ENCODE data around the gene SUGCT.

The SUGCT gene

DNA sequence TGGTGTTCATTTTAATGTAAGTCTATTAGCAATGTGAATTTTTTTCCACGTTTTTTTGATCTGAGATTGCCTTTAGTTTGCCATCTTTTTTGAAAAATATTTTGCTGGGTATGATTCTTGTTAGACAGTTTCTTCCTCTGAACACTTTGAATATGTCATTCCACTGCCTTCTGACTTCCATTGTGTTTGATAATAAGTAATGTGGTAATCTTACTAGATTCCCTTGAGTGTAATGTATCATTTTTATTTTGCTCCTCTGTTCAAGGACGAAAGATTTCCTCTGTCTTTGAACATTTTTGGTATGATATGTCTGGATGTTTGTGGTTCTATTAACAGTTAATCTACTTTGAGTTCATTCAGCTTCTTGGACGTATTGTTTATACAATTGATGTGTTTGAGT is 371.4 kb downstream of the SUGCT start:
- no peaks in the 10 kb centered on the region for H3K4me1 ChIP-seq (ENCODE audit: low read length)
- no peaks in the 10 kb centered on the region for H3K27me3 ChIP-seq (replicated peaks; ENCODE audit: insufficient read depth, low read length)
- no peak overlapping the region for H3K27ac ChIP-seq (ENCODE audit: low read length)
- no peak overlapping the region for H2AFZ ChIP-seq (ENCODE audit: low read length)
- no peak for DNase-seq
- H3K4me2 ChIP-seq (ENCODE audit: low read depth, low read length), result no peak overlapping the region
- H3K36me3 ChIP-seq (replicated peaks; ENCODE audit: insufficient read depth, low read length), result no peaks in the 10 kb centered on the region
- no peak overlapping the region for H3K4me3 ChIP-seq (ENCODE audit: low read length)
- TF ChIP-seq, protein P1, sequence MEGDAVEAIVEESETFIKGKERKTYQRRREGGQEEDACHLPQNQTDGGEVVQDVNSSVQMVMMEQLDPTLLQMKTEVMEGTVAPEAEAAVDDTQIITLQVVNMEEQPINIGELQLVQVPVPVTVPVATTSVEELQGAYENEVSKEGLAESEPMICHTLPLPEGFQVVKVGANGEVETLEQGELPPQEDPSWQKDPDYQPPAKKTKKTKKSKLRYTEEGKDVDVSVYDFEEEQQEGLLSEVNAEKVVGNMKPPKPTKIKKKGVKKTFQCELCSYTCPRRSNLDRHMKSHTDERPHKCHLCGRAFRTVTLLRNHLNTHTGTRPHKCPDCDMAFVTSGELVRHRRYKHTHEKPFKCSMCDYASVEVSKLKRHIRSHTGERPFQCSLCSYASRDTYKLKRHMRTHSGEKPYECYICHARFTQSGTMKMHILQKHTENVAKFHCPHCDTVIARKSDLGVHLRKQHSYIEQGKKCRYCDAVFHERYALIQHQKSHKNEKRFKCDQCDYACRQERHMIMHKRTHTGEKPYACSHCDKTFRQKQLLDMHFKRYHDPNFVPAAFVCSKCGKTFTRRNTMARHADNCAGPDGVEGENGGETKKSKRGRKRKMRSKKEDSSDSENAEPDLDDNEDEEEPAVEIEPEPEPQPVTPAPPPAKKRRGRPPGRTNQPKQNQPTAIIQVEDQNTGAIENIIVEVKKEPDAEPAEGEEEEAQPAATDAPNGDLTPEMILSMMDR (IDR thresholded peaks at IDR 0.05; ENCODE audit: low read length), result no peak
- TF ChIP-seq EZH2 (optimal IDR thresholded peaks at IDR 0.05; ENCODE audit: low read depth, low read length), result no peak
- no peak for TF ChIP-seq EZH2phosphoT487 (IDR thresholded peaks at IDR 0.05; ENCODE audit: low read length)
- no peaks in the 10 kb centered on the region for H4K20me1 ChIP-seq (ENCODE audit: insufficient read depth, low read length)
- no peaks in the 10 kb centered on the region for H3K79me2 ChIP-seq (ENCODE audit: low read length)
- no peak overlapping the region for H3K9ac ChIP-seq (ENCODE audit: low read length)
- no peaks in the 10 kb centered on the region for H3K9me2 ChIP-seq (replicated peaks; ENCODE audit: insufficient read depth, low read length)
- no peaks in the 10 kb centered on the region for H3K9me3 ChIP-seq (replicated peaks; ENCODE audit: insufficient read depth, low read length)
- H3F3A ChIP-seq (ENCODE audit: insufficient read depth, low read length), result no peaks in the 10 kb centered on the region

DNA sequence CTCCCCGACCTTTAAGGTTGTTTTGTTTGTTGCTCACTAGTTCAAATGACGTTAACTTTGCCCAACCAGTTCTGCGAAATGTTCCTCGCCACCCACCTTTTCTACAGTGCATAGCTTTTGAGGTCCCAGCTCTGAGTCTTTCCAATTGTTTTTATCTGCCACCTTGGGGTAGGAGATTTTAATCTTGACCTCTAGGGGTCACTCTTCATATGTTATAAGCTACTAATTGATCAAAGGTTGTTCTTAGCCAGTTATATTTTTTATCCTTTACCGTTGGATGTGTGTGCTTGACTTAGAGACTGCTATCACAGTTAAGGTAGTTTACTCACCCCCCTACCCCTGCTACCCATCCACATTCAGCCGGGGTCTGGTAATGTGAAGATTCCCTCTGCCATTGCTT is 372.4 kb downstream of the SUGCT start:
- no peak overlapping the region for H3K9ac ChIP-seq (ENCODE audit: low read length)
- H4K20me1 ChIP-seq (ENCODE audit: insufficient read depth, low read length), result no peaks in the 10 kb centered on the region
- no peaks in the 10 kb centered on the region for H3K9me2 ChIP-seq (replicated peaks; ENCODE audit: insufficient read depth, low read length)
- no peak overlapping the region for H2AFZ ChIP-seq (ENCODE audit: low read length)
- no peaks in the 10 kb centered on the region for H3K36me3 ChIP-seq (replicated peaks; ENCODE audit: insufficient read depth, low read length)
- no peaks in the 10 kb centered on the region for H3K4me1 ChIP-seq (ENCODE audit: low read length)
- no peaks in the 10 kb centered on the region for H3K27me3 ChIP-seq (replicated peaks; ENCODE audit: insufficient read depth, low read length)
- H3K4me2 ChIP-seq (ENCODE audit: low read depth, low read length), result no peak overlapping the region
- H3K79me2 ChIP-seq (ENCODE audit: low read length), result no peaks in the 10 kb centered on the region
- peak; percentile 18 for DNase-seq
- H3K4me3 ChIP-seq (ENCODE audit: low read length), result no peak overlapping the region
- H3K27ac ChIP-seq (ENCODE audit: low read length), result no peak overlapping the region
- TF ChIP-seq EZH2 (optimal IDR thresholded peaks at IDR 0.05; ENCODE audit: low read depth, low read length), result no peak
- no peak for TF ChIP-seq EZH2phosphoT487 (IDR thresholded peaks at IDR 0.05; ENCODE audit: low read length)
- TF ChIP-seq, protein P1 (IDR thresholded peaks at IDR 0.05; ENCODE audit: low read length), result peak; percentile 46
- H3K9me3 ChIP-seq (replicated peaks; ENCODE audit: insufficient read depth, low read length), result no peaks in the 10 kb centered on the region
- H3F3A ChIP-seq (ENCODE audit: insufficient read depth, low read length), result no peaks in the 10 kb centered on the region

DNA sequence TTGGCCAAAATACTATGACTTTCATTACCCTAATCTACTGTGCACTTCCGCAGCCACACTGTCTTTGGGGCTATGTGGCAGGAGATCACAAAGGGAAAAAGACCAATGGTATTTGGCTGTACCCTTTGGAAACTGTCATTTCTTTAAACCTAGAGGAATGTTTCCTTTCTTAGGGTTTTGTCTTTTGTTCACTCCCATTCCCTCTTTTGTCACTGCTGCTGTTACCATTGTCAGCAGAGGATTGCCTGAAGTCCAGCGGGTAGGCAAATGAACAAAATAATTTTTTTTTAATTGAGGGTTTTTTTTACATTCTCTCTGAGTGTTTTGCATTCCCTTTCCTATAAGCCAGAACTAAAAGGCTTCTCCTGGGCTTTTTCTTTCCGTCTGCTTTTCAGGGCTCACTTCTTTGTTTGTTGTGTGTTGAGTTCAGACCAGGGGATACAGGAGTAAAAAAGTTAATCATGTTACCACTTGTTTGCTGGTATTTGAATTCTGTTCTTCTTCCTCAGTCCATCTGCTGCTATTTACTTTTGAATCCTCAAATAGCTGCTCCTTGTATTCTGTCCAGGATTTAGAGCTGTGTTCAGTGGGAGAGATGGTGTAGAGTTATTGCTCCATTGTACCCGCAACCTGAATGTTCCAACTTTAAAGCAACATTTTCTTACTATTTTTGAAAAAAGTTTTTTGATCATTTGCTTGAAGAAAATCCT is 374.6 kb downstream of the SUGCT start:
- Histone ChIP-seq H3K36me3 (replicated peaks; ENCODE audit: insufficient read depth, low read length) (no peaks in the 10 kb centered on the region), H3K4me1 (ENCODE audit: low read length) (no peaks in the 10 kb centered on the region), H3K4me2 (ENCODE audit: low read depth, low read length) (no peak overlapping the region), H3K9me3 (replicated peaks; ENCODE audit: insufficient read depth, low read length) (no peaks in the 10 kb centered on the region), H3K27ac (ENCODE audit: low read length) (no peak overlapping the region), H4K20me1 (ENCODE audit: insufficient read depth, low read length) (no peaks in the 10 kb centered on the region), H3K79me2 (ENCODE audit: low read length) (no peaks in the 10 kb centered on the region), H3K4me3 (ENCODE audit: low read length) (no peak overlapping the region), H3K9ac (ENCODE audit: low read length) (no peak overlapping the region), H2AFZ (ENCODE audit: low read length) (no peak overlapping the region), H3K9me2 (replicated peaks; ENCODE audit: insufficient read depth, low read length) (no peaks in the 10 kb centered on the region), H3K27me3 (replicated peaks; ENCODE audit: insufficient read depth, low read length) (no peaks in the 10 kb centered on the region), H3F3A (ENCODE audit: insufficient read depth, low read length) (no peaks in the 10 kb centered on the region)
- DNase-seq, result no peak
- TF ChIP-seq EZH2 (optimal IDR thresholded peaks at IDR 0.05; ENCODE audit: low read depth, low read length) (no peak), EZH2phosphoT487 (IDR thresholded peaks at IDR 0.05; ENCODE audit: low read length) (no peak)
- TF ChIP-seq, protein P1 (IDR thresholded peaks at IDR 0.05; ENCODE audit: low read length), result no peak
